Upper lobe of right lung (tissue), 1 donor: ENCODE data around the gene MYO15A. TPM values are rescaled to one million over a fixed set of nuclear protein-coding genes. Genes with fewer than 3 reads are reported as not detected.
A peak's percentile ranks its signal among the peaks of the same experiment; 100 is the strongest.

Experiments used
- ATAC-seq: fragments of 200-7000 bp; cut with Tn5 transposase; one replicate; pipeline ENCODE4 v1.9.1; 2020; ENCODE audit warnings: mild to moderate bottlenecking, moderate library complexity
- DNase-seq: peaks from one replicate; pipeline ENCODE4 v3.0.0-alpha.2; 2020
- H3K27ac ChIP-seq: fragments of 200-600 bp; one replicate; pipeline ENCODE4 v1.8.0; 2022
- H3K27me3 ChIP-seq: fragments of 200-600 bp; one replicate; pipeline ENCODE4 v1.8.0; 2022; ENCODE audit warnings: mild to moderate bottlenecking
- H3K36me3 ChIP-seq: fragments of 200-600 bp; one replicate; pipeline ENCODE4 v1.8.0; 2022
- H3K4me1 ChIP-seq: fragments of 200-600 bp; one replicate; pipeline ENCODE4 v1.8.0; 2022
- H3K4me3 ChIP-seq: fragments of 200-600 bp; one replicate; pipeline ENCODE4 v1.8.0; 2022; ENCODE audit warnings: mild to moderate bottlenecking
- H3K9me3 ChIP-seq: fragments of 200-600 bp; one replicate; pipeline ENCODE4 v1.8.0; 2022
- CTCF ChIP-seq: fragments of 200-600 bp; IDR thresholded peaks from one replicate; pipeline ENCODE4 v1.8.0; 2022; ENCODE audit warnings: antibody characterized with exemption
- intact Hi-C: fragments of 100-400 bp; cut with DNase I; formaldehyde crosslinking; loops from one replicate; pipeline ENCODE4 v1.11.0; 2022
- total RNA-seq: library from RNA; stranded (reverse); fragmentation: NEBNext Ultra II Directional; extraction: Animal tissue kit (Norgen Biotek cat#: 25700); gene quantifications from one replicate; pipeline ENCODE4 v1.2.1, GENCODE V29; 2021
- donor health status: DM: no; HTN: yes; CAD: no; lungs with severe emphysema.

The MYO15A gene
- total RNA-seq, 1 donor from 2014 or later = 2.8 TPM

DNA sequence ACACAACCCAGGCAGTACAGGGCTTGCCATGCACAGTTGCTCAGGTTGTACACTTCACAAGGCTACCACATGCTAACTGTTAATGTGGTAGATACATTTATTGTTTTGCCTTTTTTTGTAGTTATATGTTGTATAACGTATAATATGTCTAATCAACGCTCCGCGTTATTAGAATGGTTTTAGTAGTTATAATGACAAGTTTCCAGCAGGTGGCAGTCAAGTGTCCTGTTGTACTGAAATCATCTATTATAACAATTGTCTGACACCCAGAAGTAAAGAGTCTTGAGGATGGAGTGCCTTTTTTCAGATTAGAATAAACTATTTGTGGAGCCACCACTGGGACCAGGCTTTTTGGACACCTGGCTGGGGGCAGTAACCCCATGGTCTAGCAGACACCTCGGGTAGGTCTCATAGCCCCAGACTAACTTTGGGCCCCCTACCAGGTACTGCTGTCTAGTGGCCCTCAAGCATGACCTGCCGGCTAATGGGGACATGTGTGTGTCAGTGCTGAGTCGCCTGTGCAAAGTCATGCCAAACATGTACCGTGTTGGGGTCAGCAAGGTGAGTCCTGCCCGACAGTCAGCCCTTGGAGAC, 32.8 kb downstream of the MYO15A start:
- no peak for DNase-seq
- intact Hi-C loops = no loop called here
- ATAC-seq = peak; percentile 47

DNA sequence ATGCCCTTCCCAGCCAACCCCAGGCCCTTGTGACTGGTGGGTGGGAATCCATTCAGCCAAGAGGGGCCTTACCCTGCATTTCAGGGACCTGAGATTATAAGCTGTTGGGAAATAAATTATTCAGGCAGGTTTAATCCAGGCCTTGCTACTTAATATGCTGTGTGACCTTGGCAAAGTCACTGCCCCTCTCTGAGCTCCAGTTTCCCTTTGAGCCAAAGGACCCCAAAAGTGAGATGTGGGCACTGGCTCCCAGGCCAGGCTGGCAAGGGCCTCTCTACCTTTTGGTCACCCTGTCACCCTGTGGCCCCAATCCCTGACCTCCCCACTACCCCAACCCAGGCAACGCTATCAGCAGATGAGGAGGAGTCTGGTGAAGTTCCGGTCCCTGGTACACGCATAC, 33.9 kb downstream of the MYO15A start:
- TF ChIP-seq CTCF = no peak
- DNase-seq = no peak
- no peaks in the 10 kb centered on the region for H3K9me3 ChIP-seq
- no peak overlapping the region for H3K27ac ChIP-seq
- H3K4me3 ChIP-seq = no peak overlapping the region
- no peaks in the 10 kb centered on the region for H3K36me3 ChIP-seq
- ATAC-seq = no peak
- intact Hi-C loops = no loop called here
- H3K4me1 ChIP-seq = no peaks in the 10 kb centered on the region
- H3K27me3 ChIP-seq = no peaks in the 10 kb centered on the region

More for the DNA sequence above, 32.8 kb downstream of the MYO15A start:
- Histone ChIP-seq H3K9me3 (no peaks in the 10 kb centered on the region), H3K4me1 (no peaks in the 10 kb centered on the region), H3K27me3 (no peaks in the 10 kb centered on the region), H3K4me3 (no peak overlapping the region), H3K27ac (no peak overlapping the region), H3K36me3 (no peaks in the 10 kb centered on the region)
- TF ChIP-seq CTCF = peak; percentile 68

DNA sequence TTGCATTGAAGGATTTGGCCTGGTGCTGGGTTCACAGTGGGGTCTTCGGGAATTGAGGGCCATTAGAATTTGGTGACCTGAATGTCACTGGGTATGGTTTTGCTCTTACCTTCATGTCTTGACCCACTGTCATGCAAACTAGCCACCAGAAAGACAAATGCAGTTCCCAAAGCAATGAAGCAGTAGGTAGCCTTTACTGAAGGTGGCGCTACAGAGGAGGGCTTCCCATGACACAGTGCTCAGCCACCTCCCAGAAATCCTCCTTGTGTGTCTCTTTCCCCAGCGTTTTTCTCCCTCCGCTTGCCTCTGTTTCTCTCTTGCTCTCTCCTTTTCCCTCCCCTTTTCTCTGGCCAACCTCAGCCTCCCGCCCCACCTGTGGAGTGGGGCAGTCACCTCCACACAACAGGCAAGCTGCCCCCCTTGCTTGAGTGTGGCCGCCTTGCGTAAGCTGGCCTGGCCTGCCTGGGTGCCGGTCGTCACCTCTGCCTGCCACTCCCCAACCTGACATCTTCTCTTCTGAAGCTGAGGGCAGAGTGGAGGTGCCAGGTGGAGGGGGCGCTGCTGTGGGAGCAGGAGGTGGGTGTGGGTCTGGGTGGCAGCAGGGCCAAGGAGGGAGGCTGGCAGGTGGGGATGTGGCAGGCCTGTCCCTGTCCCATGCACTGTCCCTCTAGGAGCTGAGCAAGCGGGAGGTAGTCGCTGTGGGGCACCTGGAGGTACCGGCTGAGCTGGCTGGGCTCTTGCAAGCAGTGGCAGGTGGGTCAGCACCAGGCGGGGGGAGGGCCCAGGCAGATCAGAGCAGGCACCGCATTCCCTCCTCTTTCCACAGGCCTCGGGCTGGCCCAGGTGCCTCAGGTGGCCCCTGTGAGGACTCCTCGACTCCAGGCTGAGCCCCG, 34.7 kb downstream of the MYO15A start:
- Histone ChIP-seq H3K4me1 (no peaks in the 10 kb centered on the region), H3K27me3 (no peaks in the 10 kb centered on the region), H3K4me3 (no peak overlapping the region), H3K9me3 (no peaks in the 10 kb centered on the region), H3K27ac (no peak overlapping the region), H3K36me3 (no peaks in the 10 kb centered on the region)
- ATAC-seq (peak; percentile 57), DNase-seq (peak; percentile 77)
- intact Hi-C loops = no loop called here
- peak; percentile 38 for TF ChIP-seq CTCF

DNA sequence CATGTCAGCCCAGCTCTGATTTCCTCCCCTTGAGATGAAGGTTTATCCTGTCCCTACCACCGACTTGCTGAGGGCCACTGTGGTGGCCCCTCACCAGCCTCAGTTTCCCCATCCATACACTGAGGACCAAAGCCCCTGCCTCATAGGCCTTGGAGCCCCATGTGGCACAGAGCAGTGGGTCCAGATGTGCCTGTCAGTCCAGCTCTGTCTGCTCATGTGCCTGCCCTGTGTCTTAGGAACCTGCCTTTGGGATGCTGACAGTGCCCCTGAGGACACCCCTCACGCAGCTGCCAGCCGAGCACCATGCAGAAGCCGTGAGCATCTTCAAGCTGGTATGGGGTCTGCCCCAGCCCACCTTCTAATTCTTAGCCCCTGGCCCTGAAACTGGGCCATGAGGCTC, 35.7 kb downstream of the MYO15A start:
- no peak overlapping the region for H3K27ac ChIP-seq
- H3K4me3 ChIP-seq = no peak overlapping the region
- H3K36me3 ChIP-seq = no peaks in the 10 kb centered on the region
- H3K27me3 ChIP-seq = no peaks in the 10 kb centered on the region
- H3K9me3 ChIP-seq = no peaks in the 10 kb centered on the region
- H3K4me1 ChIP-seq = no peaks in the 10 kb centered on the region
- intact Hi-C loops = no loop called here
- ATAC-seq (no peak), DNase-seq (no peak)
- no peak for TF ChIP-seq CTCF

GRCh38 chr17:18144855-18145254, 36.3 kb downstream of the MYO15A start:
- intact Hi-C loops = no loop called here
- H3K4me3 ChIP-seq = no peak overlapping the region
- ATAC-seq (peak; percentile 32), DNase-seq (no peak)
- H3K27ac ChIP-seq = no peak overlapping the region
- no peaks in the 10 kb centered on the region for H3K4me1 ChIP-seq
- no peaks in the 10 kb centered on the region for H3K27me3 ChIP-seq
- TF ChIP-seq CTCF = no peak
- no peaks in the 10 kb centered on the region for H3K9me3 ChIP-seq
- H3K36me3 ChIP-seq = no peaks in the 10 kb centered on the region
